NCI-H748 (cell line): Measurements from ENCODE around the gene ZNF439.
"Not testable (repeated sequence)": the region's sequence is repeated elsewhere in the genome, so short reads cannot be mapped to it uniquely, and the experiment has no call there.

Source experiments
- DNase-seq: peaks from one replicate; lab custom pipeline; 2025; ENCODE audit not compliant: unreplicated experiment; lab: John Stamatoyannopoulos, UW

The ZNF439 gene

GRCh38 chr19:11867766-11868165 lies 19.2 kb downstream of the ZNF439 start:
- not testable (repeated sequence) for DNase-seq

DNA sequence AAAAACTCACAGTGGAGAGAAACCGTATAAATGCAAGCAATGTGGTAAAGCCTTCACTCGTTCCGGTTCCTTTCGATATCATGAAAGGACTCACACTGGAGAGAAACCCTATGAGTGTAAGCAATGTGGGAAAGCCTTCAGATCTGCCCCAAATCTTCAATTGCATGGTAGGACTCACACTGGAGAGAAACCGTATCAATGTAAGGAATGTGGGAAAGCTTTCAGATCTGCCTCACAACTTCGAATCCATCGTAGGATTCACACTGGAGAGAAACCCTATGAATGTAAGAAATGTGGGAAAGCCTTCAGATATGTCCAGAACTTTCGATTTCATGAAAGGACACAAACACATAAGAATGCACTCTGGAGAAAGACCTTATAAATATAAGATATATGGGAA lies 19.7 kb downstream of the ZNF439 start:
- no peak for DNase-seq

- no peak for DNase-seq
These were observed 24.1 kb downstream of the ZNF439 start for GRCh38 chr19:11872624-11873023.

- no peak for DNase-seq
These were observed 25.2 kb downstream of the ZNF439 start for GRCh38 chr19:11873762-11874161.

DNA sequence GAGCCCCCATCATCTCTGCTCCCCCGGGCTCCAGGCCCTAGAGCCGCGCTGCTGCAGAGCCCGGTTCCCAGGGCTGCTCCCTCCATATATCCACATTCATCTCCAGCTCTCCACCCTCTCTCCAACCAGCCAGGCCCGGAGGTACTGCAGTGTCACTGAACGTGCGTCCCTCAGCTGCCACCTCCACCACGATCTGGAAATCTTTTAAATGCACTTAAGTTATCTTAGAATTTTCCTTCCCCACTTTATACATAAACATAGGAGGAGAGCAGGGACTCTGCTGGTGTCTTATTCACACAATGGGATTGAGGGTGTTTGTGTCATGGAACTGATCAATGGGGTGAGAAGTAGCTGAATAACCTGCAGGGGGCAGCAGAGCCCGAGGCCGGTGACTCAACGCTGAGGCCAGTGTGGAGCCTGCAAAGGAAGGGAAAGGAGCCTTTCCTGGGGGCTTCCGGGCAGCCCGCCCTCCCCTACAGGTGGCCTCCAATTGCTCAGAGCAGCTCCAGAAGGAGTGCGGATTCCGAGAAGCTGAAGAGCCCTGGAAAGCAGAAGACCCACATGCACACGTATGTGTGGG lies 31.3 kb downstream of the ZNF439 start:
- peak; percentile 36 for DNase-seq

DNA sequence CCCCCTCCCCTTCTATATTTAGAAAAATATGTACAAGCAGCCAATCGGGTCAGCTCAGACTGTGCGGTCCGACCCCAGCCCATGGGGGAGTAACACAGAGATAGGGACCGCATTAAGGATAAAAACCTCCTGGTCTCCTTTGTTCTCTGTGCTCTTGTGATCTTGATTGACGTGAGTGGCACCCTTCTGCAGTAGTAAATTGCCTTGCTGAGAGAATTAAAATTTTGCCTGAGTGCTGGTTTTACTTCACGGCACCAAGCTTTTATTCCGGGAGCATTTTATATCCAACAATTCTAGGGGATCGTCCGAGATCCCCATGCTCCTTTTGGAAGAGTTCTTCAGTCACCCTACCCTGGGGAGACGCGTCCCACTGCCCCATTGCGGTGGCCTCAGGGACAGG lies 32.1 kb downstream of the ZNF439 start:
- DNase-seq, result no peak

DNA sequence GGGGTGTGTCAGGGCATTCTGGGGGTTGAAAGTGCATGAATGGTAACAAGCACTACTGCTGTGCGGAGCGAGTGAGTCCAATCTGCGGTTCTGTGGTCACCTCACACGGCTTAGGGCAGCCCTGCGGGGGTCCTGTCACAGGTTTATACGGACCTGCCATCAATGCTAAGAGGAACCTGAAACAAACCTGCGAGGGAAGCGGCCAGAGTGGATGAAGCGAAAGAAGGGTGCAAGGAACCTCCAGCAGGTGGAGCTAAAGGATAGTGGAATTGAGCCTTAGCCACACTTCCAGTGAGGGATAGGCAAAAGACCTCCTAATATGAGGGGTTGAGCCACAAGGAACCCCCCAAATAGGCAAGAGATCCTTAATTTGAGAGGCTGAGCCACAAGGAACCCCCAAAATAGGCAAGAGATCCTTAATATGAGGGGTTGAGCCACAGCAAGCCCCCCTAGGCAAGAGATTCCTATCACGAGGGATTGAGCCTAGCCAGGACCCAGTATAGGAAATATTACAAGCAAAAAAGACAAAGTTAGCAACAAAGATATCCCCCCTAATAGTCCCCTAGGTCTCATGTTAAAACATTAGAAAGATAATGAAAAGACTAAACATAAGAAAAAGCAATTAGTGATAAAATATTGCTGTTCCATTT lies 32.8 kb downstream of the ZNF439 start:
- DNase-seq, result peak; percentile 59

DNA sequence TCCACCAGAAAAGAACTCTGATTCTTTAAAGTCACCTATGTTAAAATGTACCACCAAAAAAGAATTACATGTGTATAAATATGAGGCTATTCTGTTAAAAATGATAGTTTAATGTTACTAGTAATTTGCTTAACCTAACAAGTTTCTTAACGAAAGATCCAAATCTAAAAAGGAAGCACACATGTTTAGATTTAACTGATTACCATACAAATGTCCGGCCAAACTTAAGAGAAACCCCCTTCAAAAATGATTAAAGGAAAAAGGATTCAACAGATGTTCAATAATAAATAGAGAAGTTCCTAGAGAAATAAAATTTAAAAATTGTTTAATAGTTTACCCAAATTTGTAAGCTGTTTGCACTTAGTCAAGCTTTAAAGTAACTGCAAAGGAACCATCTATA lies 34.1 kb downstream of the ZNF439 start:
- no peak for DNase-seq

- DNase-seq, result no peak
These were observed 38.7 kb downstream of the ZNF439 start for GRCh38 chr19:11887234-11887610.

GRCh38 chr19:11887611-11888531 lies 39.3 kb downstream of the ZNF439 start, which contains the start of gene ZNF69:
Gene ZNF69 (plus strand): TSS chr19:11887782. CDS start chr19:11887924, 142 bp downstream.
- DNase-seq, result peak; percentile 63

DNA sequence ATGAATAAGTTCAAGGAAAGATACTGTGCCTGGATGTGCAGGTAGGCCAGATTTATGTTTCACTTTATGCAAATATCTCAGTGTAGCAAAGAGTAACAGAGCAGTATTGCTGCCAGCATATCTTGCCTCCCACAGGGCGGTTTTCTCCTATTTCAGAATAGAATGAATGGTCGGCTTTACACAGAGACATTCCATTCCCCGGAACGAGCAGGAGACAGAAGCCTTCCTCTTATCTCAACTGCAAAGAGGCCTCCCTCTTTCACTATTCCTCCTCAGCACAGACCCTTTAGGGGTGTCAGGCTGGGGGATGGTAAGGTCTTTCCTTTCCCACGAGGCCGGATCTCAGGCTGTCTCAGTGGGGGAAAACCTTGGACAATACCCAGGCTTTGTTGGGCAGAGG lies 41.4 kb downstream of the ZNF439 start:
- DNase-seq, result not testable (repeated sequence)

GRCh38 chr19:11890634-11891033 lies 42.1 kb downstream of the ZNF439 start:
- DNase-seq, result no peak

DNA sequence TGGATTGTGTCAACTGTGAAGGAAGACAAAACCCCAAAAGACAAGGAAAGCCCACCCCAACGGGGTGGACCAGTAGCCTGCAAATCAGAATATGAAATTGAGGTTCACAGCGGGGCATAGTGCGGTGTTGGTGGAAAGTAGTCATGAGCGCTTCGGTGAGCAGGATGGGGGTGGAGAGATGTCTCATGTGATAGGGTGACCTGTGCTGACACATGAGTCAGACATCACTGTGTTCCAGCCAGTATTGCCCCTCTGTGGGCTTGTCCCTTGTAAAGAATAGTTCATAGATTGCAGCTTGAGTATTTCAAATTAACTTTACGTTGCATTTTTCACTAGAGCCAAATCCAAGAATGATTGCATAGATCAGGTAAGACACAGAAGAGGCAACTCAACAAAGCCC lies 46.3 kb downstream of the ZNF439 start:
- DNase-seq, result no peak

DNA sequence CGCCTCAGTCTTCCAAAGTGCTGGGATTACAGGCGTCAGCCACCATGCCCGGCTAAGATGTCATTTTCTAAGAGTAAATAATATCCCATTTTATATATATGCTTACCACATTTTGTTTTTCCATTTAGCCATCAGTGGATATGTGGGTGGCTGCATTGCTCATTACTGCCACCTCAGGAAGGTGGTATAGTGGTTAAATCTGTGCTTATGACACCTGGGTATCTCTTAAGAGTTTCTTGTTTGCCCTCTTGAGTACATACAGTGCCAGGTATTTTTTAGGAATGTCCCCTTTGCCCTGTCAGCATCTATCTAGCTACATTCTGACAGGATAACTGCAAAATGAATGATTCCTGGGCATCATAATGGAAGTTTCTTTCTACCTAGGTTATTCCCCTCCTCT lies 53.7 kb downstream of the ZNF439 start:
- DNase-seq, result no peak

DNA sequence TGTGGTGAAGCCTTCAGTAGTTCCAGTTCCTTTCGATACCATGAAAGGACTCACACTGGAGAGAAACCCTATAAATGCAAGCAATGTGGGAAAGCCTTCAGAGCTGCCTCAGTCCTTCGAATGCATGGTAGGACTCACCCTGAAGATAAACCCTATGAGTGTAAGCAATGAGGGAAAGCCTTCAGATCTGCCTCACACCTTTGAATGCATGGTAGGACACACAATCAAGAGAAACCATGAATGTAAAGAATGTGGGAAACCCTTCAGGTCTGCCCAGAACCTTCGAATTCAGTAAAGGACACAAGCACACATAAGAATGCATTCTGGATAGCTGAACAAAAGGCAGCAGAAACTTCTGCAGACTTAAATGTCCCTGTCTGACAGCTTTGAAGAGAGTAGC lies 57.4 kb downstream of the ZNF439 start:
- no peak for DNase-seq

- not testable (repeated sequence) for DNase-seq
These were observed 63.4 kb downstream of the ZNF439 start for GRCh38 chr19:11911937-11912336.

DNA sequence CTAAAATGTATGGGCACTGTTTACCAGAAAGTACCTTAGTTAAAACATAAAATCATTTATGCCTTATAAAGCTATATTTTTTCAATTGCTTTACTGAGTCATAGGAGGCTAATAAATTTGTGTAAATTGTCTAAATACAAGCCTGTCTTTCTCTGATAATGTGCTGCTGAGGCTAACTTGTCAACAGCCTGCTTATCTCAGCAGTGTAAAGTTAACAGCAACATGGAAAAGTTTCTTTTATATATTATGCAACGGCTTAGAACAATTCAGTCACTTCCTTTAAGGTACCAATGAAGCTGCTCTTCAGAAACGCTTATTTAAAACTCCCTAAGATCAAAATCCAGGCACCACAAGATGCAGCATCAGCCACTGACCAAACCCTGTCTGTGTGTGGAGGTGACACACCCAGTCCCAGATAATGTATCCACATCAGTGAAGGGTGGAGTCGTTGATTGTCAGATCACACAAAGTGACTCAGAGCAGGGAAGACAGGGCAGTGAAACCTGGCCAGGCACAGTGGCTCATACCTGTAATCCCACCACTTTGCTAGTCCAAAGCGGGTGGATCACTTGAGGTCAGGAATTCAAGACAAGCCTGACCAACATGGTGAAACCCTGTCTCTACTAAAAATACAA lies 66.0 kb downstream of the ZNF439 start:
- DNase-seq, result not testable (repeated sequence)
